HG02840 (cell line): Measurements from ENCODE around the gene GID4.

Source experiments
- ATAC-seq: cut with Tn5 transposase; IDR thresholded peaks from one replicate; pipeline ENCODE4 v1.9.1; 2021; ENCODE audit warnings: mild to moderate bottlenecking, moderate library complexity, moderate number of reproducible peaks; ENCODE audit not compliant: unreplicated experiment, low FRiP score

Gene GID4

DNA sequence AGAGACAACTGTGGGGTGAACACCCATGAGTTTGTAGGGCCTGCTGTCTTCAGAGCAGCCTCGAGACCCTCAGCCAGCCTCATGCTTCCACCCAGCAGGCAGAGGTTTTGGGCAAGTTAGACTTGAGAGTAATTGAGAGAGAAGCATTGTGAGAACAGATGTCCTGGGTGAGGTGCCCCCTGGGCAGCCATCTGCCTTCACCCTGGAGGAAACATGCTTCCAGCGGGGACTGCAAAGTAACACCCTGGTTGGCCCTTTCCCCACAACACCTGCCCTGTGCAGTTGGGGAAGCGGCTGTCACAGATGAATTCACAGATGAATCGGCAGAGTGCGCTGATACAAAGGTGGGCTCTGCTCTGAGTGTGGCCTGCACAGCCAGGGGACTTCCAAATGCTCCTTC lies 23.6 kb upstream of the GID4 start:
- ATAC-seq = no peak

DNA sequence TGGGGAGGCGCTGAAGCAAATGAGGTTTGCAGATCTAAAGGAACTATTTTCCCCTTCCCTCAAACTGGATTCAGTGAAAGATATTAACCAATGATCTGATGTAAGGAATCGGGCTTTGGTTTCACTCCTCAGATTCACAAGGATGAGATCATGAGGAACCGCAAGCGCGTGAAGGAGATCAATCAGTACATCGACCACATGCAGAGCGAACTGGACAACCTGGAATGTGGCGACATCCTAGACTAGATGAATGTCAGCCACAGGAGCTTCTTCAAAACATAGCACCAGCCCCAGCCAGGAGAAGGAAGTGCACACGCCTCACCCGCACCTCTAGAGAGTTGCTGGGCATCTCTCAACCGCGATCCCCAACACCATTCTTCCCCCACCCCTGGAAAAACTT lies 22.8 kb upstream of the GID4 start:
- ATAC-seq = no peak

DNA sequence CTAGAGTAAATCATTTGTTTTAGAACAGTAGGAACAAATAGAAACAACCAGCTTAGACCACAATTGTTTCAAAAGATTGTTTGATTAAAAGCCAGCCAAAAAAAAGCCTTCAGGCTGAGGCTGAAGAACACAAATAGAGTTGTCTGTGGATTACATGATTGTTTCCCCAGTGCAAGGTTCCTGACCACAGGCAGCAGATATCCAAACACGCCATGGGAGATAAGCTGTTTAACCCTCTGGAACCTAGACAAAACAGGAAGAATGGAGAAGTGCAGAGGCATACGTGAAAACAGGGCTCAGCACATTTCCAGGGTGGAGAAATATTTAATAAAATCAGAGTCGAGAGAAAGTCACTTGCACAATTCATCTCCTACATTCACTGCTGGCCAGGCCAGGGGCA lies 21.2 kb upstream of the GID4 start:
- no peak for ATAC-seq

DNA sequence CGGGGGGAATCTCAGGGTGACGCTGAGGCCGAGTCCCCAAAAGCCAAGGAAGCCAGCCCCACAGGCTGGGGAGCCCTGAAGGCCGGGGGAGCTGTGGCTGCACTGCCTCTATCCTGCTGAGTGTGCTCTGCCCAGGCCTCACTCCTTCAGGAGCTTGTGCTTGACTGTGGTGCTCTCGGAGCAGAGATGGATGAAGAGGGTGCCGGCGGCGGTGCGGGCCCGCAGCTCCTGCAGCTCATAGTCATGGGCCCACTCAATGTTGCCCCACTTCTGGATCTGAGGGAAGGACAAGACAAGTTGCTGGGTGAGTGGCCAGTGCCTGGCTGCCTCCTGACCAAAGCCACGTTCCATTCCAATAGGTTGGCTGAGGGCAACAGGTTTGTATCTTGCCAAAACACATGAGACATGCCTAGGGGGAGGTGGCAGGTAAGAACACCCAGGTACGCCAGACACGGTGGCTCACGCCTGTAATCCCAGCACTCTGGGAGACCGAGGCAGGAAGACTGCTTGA lies 20.7 kb upstream of the GID4 start:
- no peak for ATAC-seq

DNA sequence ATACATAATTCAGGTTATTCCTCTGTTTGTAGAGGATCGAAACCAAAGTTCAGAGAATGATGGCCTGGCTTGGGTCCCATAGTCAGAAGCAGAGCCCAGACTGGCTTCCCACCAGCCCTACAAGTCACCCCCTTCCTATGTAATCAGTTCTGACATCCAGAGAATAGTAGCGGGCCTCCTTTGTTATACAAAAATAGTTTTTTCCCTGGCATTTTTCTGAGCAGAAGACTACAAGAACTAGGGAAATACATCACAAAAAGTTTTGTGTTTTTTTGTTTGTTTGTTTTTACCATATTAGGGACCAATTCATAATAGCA lies 19.4 kb upstream of the GID4 start:
- ATAC-seq = no peak

DNA sequence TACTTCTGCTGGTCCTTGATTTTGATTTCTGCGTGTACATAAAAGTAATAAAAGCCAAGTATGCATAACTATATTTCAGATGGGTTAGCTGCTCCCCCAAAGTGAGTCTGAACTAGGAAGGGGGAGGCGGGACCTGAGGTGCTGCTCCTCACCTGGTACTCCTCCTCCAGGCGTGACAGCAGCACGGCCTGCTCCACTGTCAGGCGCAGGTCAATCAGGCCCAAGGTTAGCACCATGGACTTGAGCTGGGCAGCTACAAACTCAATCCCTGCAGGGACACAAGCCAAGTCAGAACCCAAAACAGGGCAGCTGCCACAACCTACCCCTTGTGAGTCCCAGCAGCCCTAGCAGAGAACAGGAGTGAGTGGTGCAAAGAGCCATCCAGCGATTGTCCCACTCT lies 18.2 kb upstream of the GID4 start:
- ATAC-seq = no peak

DNA sequence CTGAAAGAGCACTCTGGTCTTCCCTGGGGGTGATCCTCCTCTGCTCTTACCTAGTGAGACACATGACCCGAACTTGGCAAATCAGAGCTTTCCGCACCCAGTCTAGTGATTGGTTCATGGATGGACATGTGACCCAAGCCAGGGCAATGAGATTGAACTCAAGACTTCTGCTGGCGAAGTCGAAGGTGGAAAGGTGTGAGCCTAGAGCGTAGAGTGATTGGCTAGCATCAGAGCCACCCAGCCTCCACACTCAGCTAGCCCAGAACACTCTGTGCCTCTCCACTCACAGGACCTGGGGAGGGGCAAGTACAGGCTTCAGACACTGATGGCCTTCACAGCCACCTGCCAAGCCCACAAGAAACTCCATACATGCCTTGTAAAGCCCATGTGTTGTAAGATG lies 17.8 kb upstream of the GID4 start:
- ATAC-seq = no peak

DNA sequence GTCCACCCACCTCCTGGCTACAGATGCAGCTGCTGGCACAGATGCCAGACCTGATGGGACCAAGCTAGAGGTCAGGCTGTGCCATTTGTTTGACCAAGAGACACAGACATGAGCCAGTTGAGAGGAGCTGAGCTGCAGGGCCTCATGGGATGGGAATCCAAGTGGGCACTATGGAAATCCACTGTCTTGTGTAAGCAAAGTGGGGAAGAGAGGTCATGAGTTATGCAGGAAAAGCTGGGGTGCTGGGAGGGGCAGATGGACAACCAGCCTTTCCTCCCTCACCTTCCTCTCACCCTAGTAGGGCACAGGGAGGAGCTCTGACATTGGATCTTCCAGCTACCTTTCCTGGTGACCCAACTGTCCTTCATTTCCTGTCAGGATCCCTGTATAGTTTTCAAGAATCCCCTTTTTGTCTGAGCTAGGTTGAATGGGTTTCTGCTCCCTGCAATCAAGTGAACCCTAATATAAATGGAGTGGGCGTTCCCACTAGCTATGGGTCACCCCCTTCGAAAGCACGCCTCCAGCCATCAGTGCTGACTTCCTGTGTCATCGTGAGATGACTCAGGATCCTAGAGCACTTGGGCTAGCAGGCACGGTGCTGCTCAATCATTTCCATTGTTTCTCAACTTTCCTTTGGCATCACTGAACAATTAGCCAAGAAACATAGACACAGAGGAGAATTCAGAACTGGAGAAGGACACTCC lies 13.8 kb upstream of the GID4 start:
- ATAC-seq = no peak

DNA sequence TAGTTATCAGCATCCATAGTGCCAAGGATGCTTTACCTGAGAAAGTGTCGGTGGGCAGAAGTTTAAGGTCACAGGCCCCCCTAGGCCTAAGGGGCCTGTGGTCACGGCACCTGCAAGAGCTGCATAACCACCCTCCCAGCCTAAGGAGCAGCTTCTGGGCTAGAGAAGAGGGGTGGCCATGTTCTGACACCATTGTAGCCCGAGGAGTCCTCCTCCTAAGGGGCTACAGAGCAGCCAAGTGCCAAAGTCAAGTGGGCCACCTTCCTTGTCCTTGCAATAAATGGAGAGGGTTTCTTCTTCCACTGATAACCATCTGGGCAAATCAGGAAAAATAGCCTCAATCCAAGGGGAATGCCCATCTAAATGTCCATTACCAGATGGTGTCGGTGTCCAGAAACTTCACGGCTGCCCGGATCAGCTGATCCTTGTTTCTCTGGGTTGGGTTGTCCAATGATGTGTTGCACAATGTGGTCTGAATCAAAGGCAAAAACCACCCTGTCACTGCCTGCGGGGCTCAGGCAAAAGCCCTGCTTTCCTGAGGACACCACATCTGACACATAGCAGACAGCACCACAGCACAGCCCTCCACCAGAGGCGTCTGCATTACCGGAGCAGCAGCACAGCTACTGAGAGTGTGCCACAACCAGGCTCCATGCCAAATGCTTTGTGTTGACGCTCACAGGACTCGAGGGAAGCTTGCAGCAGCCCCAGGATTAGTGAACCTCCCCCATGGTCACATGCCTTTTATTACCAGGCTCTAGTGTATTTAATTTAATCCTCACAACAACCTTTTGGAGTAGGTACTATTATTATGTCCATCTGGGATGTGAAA lies 13.0 kb upstream of the GID4 start:
- ATAC-seq = no peak

DNA sequence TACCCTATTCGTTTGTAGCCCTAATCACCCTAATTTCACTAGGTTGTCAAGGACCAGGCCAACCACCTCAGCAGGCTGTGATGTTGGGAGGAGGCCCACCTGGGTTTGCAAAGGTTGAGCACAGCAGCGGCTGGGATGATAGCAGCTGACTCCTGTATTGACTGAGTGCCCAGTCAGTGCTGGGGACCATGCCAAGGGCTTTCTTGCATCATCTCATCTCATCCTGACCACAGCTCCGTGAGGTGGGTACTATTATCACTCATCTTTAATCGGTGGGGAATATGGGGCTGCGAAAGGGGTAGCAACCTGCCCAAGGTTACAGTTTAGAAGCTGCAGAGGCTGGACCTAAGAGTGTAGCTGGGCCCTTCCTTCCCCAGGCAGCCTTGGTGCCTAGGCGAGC lies 11.9 kb upstream of the GID4 start:
- ATAC-seq = no peak

DNA sequence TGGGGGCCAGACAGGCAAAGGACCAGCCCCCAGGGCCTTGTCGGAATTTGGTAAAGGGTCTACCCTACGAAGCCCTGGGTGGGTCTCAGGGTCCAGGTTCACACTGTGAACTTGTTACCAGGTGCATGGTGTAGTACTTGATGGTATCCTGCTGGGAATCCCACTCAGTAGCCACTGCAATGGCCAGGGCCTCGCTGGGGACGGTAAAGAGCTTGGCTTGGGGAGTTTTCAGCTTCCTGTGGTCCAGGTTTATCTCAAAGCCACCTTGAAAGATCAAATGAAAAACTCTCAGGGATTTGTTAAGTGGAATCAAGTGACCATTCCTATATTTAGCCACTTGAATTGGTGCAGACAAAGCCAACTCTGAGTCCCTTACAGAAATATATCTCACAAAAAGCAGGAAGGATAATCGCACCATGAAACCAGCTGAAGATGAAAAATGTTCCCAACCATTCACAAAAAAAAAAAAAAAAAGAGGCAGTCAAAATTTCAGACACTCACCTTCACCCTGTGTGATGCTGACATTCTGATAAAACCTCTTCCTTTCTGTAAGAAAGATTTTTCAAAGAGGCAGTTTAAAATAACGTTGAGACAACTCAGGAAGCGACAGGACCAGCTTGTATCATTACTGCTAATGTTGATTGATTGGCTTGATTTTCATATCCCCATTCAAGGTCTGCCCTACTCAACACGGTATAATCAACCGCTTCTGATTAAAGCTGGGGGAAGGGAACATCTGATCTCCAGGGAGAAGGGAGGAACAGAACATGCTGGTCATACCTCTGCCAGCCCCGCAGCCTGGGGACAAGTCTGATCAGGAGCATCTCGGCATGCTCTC lies 10.9 kb upstream of the GID4 start:
- ATAC-seq = no peak

DNA sequence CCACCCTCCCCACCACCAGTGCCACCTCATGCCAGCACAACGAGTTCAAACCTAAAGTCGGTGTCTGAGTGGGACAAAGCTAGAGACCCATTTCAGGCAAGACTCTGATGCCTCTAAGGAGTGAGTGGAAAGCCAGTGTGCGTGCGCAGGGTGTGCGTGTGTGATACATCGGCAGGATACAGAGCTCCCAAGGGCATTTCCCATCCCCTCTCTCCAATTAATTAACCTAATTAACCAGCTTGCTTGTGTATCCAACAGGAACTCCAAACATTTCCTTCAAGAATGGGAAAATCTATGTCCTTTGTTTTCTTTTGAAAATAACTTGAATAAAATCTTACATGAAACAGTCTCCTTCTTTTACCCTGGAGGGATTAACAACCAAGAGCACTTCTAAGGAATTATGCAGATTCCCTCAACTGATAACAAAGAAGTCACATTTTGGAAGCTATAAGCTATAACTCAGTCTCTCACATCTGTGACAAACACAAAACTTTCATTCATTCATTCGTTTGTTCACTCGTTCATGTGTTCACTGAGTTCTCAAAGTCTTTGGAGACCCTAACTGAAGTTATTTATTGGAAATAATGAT lies 10.2 kb upstream of the GID4 start:
- no peak for ATAC-seq

DNA sequence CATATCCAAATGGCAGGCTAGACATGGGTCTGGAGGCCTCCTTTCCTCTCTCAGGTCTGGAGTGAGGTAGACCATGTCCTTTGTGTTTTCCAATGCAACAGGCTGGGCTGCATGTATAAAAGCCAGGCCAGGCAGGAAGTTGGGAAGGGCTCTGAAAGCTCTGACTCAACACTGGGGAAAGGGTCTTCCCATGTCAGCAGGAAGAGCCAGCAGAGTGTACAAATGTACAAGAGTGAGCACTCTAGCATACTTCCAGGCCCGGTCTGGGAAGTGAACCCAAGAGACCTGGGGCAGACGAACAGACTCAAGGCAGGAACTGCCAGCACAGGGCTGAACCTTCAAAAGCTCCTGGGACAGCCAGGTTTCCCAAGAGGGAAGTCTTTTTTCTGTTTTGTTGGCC lies 7.3 kb upstream of the GID4 start:
- ATAC-seq = no peak

DNA sequence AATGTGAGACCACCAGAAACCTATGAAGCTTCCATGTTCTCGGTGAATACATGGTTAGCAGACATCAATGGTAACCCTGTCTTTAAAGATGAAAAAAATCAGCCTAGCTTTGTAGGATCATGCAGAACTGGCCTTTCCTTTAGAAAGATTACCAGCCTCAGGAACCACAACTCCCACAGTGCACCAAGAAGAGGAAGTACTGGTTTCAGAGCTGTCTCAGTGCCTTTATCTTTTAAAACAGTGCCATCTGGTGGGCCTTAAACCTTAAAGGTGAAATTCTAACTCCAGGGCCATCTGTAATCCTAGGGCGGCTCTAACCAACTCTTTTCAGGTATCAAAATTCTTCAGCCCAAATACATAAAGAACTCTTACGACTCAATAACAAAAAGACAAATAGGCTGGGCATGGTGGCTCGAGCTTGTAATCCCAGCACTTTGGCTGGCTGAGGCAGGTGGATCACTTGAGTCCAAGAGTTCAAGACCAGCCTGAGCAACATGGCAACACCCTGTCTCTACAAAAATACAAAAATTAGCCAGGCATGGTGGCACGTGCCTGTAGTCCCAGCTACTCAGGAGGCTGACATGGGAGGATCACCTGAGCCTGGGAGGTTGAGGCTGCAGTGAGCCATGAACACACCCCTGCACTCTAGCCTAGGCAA lies 5.6 kb upstream of the GID4 start:
- peak; percentile 75 for ATAC-seq

DNA sequence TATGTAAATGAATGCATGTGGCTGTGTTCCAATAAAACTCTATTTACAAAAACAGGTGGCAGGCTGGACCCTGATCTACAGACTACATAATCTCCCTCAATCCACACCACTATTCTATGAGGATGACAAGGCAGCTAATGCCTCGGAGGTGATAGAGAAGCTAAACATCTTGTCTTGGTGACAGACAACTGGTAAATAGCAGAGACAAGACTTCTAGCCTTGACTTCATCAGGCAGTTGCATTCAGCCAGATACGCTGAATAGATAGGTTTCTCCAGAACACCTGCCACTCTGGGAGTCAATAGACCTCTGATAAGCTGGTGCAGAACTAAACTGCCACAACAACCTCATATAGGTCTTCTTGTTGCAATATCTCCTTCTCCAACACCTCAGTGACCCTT lies 3.5 kb upstream of the GID4 start:
- no peak for ATAC-seq

DNA sequence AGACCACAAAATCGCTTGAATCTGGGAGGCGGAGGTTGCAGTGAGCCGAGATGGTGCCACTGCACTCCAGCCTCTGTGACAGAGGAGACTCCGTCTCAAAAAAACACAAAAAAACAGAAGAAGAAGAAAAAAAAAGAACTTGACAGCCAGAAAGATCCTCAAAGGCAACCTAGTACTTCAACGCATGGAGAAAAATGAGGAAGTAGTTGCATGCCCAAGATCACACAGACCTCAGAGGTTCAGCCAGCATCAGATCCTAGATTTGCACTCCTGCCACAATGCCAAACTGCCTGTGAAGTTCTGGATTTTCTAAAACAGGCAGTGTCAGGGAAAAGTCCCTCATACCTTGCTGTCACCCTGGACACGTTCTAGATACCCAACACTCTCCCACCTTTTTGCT lies 1.7 kb upstream of the GID4 start:
- ATAC-seq = no peak

DNA sequence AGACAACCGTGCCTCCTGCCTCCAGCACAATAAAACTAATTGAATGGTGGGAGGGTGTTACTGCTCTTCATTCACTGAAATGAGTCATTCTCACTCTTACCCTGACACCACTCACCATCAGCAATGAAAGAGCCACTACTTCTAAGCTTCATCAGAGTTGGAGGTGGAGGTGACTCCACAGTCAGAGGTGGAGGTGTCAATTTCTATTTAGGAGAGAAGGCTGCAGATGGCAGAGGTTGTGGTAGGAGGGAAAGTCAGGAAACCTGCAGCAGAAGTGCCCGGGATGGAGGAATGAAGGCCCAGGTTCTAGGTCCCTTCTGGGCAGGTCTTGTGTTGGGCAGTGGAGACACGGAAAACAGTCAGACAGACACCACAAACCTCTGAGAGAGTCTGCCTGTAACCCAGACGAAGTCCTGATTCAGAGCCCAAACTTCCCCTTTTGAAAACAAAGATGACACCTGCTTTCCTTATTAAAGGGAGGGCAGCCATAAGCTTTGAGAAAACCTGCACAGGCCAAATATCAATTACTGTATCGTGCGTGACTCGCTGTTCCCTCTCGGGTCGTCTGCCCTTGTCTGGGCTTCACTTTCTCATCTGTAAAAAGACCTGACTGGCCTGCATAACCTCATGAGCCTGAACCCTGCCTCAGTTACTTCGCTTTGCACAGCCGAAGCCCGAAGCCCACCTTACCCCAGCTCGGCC lies 908 bp upstream of the GID4 start:
- no peak for ATAC-seq

DNA sequence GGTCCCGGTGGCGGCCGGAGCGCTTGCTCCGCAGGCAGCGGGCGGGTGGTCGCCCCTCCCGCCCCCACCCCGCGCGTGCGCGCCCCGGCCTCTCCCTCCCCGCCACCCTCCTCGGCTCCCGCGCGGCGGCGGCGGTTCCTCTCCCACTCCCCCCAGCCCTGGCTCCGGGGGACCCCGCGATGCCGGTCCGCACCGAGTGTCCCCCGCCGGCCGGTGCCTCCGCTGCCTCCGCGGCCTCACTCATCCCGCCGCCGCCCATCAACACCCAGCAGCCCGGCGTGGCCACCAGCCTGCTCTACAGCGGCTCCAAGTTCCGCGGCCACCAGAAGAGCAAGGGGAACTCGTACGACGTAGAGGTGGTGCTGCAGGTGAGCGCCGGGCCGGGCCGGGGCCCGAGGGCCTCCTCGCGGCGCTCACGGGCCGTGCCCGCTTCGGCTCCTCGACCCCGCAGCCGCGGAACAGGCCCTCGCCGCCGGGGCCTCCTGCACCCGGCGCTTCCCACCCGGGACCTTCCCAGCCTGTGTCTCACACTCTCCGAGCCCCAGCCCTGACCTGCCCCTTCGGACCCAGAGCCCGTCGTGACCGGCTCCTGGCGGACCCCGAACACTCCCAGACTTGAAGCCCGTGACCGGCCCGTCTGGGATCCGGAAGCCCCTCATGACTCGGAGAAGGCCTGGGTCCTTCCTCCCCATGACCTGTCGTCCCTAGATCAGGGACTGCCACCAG lies 490 bp downstream of the GID4 start:
- ATAC-seq = peak; percentile 37

DNA sequence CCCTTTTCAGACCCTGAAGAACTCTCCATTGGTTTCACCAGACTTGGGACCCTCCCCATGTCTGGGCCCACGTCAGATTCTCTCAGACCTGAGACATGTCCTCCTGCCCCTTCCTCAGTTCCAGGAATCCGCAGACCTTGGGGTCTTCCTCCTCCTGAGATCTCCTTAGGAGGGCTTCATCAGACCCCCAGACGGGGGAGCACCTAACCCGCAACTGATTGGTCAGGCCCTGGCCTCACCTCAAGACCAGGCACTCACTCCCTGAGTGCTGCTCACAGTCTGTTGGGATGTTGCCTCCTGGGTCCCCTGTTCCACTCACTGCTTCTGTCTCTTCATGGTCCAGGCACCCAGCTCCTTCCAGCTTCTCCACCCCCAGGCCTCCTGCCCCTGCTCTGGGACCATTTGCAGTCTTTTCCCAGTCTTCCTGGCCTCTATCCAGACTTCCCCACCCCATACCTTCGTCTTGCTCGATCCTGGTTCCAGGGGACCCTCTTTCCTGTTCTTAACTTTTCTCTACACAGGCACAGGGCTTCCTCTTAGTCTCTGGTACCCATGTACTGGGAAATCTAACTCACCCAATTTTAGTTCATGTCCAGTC lies 1.2 kb downstream of the GID4 start:
- ATAC-seq = no peak
